LNCAP (cell line): ENCODE data around the gene WAPL.
A peak's percentile ranks its signal among the peaks of the same experiment; 100 is the strongest.

ENCODE experiments used
- TF ChIP-seq, protein P1 (sequence below): fragments of 450-650 bp; IDR thresholded peaks from 2 replicates; pipeline ENCODE4 v1.5.1; 2017; ENCODE audit warnings: mild to moderate bottlenecking

Gene WAPL

DNA sequence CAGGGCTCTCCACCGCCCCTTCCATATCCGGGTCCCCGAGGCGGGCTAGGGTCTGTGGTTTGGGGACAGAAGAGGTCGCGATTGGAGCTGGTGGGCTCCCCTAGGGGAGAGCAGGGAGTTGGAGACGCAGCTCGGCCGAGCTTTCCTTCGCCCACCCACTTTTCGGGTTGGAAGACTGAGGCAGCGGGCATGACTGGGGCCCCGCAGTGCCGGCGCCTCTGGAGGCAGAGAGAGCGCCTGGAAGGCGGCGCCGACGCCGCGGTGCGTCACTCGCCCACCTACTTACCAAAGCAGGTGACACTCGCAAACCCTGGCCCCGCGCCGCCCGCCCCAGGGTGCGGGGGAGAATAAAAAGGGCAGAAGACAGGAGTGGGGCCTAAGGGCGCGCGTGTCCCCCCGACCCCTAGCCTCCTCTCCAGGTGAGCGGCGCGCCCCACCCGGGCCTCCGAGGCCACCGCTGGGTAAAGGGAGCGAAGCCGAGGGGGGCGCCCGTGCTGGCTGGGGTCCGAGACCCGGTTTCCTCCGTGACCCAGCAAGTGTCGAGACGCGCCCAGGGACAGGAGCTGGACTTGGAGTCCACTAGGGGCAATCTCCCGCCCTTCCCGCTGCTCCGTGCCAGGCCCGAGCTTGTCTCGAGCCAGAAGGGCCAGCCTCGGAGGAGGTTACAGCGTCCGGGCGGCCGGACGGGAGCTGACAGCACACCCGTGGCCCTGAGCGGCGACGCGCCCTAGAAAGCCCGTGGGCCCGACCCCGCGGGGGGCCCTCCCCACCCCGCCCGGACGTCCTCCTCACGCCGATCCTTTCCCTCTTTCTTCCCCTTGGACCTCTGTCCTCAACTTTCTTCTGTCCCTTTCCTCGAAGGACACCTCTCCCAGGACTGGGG, 120.6 kb downstream of the WAPL start:
- TF ChIP-seq, protein P1, sequence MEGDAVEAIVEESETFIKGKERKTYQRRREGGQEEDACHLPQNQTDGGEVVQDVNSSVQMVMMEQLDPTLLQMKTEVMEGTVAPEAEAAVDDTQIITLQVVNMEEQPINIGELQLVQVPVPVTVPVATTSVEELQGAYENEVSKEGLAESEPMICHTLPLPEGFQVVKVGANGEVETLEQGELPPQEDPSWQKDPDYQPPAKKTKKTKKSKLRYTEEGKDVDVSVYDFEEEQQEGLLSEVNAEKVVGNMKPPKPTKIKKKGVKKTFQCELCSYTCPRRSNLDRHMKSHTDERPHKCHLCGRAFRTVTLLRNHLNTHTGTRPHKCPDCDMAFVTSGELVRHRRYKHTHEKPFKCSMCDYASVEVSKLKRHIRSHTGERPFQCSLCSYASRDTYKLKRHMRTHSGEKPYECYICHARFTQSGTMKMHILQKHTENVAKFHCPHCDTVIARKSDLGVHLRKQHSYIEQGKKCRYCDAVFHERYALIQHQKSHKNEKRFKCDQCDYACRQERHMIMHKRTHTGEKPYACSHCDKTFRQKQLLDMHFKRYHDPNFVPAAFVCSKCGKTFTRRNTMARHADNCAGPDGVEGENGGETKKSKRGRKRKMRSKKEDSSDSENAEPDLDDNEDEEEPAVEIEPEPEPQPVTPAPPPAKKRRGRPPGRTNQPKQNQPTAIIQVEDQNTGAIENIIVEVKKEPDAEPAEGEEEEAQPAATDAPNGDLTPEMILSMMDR = no peak

DNA sequence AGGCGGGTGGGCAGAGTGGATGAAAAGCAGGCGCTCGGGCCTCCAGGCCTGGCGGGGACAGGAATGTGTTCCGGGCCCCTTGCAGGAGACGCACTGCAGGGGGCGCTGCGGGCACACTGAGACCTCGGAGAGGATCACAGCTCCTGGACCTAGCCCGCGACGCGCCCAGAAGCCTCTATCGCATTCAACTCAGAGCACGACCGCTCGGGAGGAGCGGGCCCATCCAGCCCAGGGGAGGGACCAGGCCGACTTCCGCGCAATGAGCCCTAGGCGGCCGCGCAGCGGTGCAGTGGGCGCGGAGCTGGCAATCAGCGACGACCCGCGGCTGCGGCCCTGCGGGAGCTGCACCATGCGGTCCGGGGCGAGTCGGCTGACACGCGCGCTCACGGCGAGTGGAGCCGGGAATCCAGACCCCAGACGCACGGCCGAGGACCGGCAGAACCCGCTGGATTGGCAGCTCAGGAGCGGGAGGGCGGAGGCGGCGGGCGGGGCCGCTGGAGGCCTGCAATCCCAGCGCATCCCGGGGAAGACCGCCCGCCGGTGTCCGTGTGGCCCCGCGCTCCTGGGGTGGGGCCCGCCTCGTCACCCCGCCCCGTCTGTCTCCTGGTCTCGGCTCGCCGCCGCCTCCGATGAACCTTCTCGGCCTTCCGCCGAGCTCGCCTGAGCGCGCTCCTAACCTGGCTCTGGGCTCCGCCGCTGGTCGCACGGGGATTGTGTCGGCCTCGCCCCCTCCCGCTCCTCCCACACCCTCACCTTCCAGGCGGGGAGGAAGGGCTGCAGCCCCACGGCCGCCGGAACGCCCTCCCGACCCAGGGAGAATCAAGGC, 121.5 kb downstream of the WAPL start:
- TF ChIP-seq, protein P1 = peak; percentile 64

DNA sequence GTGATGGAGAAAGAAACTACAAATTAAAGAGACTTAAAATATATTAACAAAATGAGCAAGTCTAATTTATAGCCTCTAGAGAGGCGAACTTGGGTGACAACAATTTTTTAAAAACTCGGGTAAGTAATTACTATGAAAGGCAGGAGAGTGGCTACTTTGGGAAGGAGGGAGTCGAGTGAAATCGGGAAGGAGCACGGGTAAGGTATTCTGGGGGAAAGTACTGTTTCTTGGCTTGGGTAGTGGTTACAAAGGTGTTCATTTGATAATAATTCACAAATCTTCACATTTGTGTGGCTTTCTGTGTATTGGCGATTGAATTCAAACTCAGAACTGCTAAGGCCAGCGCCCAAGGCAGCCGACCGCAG, 122.1 kb downstream of the WAPL start:
- TF ChIP-seq, protein P1 = no peak

DNA sequence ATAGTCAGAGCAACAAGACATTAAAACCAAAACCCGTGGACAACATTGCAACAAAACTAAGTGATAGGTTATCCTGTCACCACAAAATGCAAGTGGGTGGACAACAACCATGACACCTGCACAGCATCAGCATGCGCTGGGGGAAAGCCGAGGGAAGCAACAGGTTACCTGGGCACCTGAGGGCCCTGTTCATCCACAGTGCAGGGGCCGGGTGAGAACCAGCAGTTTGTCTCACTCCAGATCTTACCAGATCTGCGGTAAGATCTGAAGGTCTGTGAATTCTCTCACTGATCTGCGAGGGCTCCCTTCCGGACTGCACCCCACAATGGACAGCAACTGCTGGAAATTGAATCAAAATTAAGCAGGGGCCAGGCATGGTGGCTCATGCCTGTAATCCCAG, 124.5 kb downstream of the WAPL start:
- TF ChIP-seq, protein P1 = no peak

DNA sequence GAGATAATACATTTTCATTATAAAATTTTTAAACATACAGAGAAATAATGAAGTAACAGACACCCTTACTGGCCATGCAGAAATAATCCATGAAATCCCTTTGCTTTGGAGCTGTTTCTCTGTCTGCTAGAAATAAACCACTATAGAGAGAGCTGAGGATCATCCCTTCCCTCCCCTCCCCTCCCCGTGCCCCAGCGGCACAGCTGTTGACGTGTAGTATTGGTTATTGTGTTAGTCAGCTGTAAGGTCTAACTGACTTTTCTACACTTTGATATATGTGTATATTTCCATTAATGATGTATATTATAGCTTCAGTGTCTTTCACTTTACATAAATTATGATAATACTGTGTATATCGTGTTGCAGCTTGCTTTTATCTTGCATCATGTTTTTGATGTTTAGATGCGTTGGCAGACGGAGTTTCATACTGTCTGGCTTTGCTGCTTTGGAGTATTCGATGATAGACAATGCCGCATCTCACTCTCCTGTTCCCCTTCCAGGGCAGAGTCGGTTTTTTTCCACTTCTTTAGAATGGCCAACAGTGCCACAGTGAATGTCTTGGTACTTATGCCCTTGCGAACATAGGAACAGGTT, 127.6 kb downstream of the WAPL start:
- TF ChIP-seq, protein P1 = no peak

DNA sequence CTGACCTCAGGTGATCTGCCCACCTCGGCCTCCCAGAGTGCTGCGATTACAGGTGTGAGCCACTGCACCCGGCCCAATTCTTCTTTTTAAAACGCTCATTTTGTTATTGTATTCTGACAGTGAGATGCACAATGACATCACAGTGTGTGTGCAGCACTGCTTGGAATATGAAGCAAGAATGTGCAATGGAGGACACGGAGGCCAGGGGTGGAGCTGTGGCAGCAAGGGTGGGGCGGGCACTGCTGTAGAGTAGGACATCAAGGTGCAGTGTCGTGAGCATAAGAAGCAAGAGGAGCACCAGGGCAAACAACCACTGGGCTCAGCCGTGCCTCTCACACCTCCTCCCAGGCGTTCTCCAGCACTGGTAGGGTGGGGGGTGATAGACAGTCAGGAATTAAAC, 128.2 kb downstream of the WAPL start:
- TF ChIP-seq, protein P1 = no peak

DNA sequence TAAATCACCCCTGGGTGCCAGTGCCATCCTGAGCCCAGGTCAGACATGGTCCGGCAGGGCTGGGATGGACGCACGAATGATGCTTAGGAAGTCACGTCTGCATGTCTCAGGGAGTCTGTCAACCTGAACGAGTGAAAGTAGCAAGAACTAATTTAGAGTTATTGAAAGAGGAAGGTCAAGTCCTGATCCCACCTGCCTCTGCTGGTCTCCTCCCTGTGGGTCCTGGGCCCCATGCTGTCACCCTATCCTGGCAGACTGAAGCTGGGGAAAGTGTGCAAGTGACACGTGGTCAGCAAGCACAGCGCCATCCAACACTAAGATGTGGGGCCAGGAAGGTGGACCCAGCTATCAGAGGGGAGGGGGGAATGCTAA, 128.9 kb downstream of the WAPL start:
- TF ChIP-seq, protein P1 = no peak
